GM13977 (cell line): ENCODE measurements around the gene PTPRE.

ENCODE experiments used
- DNase-seq: peaks from one replicate; pipeline ENCODE4 v3.0.0; 2012; ENCODE audit warnings: low spot score
- CTCF ChIP-seq: IDR thresholded peaks from 2 replicates; pipeline ENCODE4 v1.5.1; 2012; ENCODE audit warnings: mild to moderate bottlenecking, control low read depth; ENCODE audit not compliant: insufficient read depth; ENCODE audit errors: extremely low read depth, missing control alignments
- in situ Hi-C: fragments of 300-500 bp; cut with MboI; formaldehyde crosslinking; loops from one replicate; pipeline ENCODE4 v1.12.0; 2022; ENCODE audit warnings: low sequenced_read_pairs, low pct_unique_long_range_greater_than_20kb, mixed read lengths, inconsistent platforms; ENCODE audit not compliant: unreplicated experiment

Gene PTPRE

DNA sequence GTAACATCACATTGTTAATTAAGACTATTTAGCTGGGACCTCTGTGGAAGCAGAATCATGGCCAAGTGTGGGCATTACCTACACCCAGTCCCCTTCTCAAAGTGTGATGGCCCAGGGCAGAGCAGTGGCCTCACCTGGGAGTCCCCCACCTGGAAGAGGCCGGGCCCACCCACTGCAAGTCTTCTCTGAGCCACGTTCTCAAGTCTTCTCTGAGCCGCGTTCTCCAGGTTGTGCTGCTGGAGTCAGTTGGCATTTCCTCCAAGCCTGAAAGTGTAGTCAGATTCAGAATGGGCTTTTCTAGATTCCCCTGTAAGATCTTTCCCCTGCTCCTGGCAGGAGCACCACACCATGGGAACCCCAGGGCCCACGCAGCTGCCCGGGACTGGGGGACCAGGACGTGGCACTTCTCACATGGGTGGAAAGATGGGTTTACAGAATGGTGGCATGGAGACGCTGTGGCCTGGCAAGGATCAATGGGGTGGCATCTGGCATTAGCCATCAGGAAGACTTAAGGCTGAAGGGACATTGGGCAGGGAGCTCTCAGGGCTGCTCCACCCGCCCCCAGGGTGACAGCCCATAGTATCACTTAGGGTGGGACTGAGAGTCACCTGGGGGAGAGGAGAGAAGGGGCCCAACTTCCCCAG, 151.3 kb downstream of the PTPRE start:
- DNase-seq: no peak
- in situ Hi-C loops: no loop called here
- no peak for TF ChIP-seq CTCF

DNA sequence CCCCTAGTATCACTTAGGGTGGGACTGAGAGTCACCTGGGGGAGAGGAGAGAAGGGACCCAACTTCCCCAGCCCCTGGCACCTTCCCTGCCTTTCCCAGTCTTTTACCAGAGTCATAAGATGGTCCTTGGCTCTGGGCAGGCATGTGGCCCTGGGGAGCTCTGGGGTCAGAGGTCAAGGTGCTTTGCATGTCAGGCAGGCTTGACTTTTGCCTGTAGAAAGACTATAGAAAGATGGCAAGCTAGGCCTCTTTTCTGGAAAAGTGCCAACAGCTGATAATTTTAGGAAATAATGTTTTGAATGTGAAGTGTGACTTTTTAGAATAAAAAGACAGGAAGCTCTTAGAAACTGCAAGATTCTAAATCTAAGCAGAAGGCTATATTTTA, 151.8 kb downstream of the PTPRE start:
- DNase-seq: no peak
- in situ Hi-C loops: no loop called here
- TF ChIP-seq CTCF: no peak

DNA sequence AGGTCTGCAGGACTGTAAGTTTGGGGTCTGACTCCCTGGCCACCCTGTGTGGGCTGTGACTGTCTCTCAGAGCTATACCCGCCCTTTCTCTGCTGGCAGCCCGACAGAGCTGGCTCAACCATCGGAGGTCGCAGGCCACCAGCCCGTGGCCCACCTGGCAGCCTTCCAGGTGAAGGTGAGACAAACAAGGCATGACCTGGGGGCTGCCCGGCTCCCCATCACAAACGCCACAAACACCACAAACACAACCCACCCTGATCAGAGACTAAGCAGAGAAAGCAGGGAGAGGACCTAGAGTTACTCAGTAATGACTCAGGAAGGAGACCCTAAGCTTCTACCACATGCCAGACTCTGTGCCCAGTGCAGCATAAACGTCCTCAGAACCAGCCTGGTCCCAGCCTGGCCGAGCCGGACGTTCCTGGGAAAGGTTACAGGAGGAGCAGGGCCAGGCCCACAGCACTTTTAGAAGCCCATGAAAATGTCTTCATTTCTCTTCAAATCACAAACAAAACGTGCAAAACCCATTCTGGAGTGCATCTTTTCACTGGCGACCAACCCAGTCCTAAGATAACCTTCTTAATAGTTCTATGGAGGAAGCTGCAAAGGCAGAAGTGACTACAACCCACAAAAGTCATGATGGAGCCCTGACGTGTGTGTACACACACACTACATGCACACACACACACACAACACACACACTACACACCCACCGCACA, 152.5 kb downstream of the PTPRE start:
- no peak for TF ChIP-seq CTCF
- in situ Hi-C loops: no loop called here
- DNase-seq: no peak

GRCh38 chr10:128059982-128060293, 153.0 kb downstream of the PTPRE start:
- TF ChIP-seq CTCF: no peak
- in situ Hi-C loops: no loop called here
- no peak for DNase-seq

DNA sequence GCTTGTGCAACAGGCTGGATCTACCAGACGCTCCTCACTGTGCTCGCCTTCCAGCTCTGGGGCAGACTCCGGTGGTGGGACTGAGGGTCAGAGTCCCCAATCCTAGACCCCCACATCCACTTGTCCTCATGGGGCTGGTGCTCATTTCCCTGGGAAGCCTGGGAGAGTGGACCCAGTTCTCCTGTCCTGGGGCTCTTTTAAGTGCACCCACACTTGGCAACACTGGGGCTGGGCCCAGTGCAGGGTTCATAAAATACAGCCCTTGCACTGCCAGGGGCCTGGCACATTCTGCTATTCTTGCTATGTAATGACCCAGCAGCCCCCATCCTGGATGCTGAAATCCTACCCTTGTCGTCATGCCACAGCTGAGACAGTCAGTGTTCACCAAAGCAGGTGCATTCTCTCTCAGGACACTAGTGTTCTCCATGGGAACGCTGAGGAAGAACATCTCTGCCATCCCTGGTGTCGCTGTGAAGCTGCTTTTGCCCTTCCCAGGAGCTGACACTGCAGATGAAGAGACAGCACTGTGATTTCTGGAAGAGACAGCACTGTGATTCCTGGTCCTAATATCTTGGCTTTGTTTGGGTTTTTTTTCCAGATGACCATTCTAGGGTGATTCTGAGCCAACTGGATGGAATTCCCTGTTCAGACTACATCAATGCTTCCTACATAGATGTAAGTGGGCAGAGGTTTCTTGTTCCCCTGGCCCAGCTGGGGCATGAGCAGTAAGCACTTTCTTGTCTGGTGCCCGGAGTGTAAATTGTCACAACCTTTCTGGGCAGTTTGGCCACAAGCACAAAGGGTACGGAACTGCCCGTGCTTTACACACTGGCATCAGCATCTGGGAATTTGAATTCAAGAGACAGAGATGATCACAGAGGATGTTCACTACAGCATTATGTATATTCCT, 153.7 kb downstream of the PTPRE start:
- no peak for TF ChIP-seq CTCF
- no peak for DNase-seq
- in situ Hi-C loops: no loop called here

DNA sequence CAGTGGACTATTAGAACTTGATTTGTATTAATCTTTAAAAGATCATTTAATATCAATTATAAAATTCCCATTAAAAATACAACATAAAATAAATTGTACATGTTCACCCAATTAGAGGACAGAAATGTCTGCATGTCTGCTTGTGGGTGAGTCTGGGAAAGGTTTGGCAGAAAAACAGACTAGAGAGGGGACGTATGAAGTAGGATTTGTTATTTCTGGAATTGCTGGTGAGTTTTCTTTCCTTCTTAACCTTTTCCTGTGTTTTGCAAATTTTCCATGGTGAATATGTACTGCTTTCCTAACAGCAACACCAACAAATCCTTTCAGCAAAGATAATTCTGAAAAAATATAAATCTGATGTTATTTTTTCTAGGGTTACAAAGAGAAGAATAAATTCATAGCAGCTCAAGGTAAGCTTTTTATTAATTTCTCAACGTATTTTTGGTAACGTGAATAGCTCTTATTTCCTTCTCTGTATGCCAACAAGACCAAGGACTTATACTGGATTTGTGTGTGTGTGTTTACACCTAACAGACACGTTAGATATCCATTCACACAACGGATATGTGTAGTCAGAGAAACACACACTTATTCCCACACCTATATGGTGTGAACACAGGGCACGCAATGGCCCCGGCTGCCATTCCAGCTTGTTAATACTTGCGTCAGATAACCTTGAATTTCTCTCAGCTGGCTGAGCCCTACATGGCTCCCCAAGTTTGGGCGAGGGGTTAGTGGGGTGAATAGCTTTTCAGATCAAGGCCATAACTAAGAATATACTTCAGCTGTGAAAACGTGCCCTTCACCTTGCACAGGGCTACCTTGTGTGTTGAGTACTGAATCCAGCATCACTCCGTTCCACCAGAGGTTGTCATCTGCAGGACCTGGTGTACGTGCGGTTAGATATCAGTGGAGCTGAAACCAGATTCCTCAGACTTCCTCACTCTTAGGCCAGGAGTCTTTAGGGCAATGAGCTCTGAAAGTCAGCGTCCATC, 154.7 kb downstream of the PTPRE start:
- in situ Hi-C loops: no loop called here
- TF ChIP-seq CTCF: no peak
- DNase-seq: no peak
